NCI-H748 (cell line): ENCODE results near the gene UHRF2.
A peak's percentile ranks its signal among the peaks of the same experiment; 100 is the strongest.
"Not testable (repeated sequence)": the region's sequence is repeated elsewhere in the genome, so short reads cannot be mapped to it uniquely, and the experiment has no call there.

Source experiments
- DNase-seq: peaks from one replicate; lab custom pipeline; 2025; ENCODE audit not compliant: unreplicated experiment; lab: John Stamatoyannopoulos, UW

The UHRF2 gene

GRCh38 chr9:6484210-6484609 lies 71.2 kb downstream of the UHRF2 start:
- DNase-seq, result no peak

GRCh38 chr9:6488395-6488794 lies 75.4 kb downstream of the UHRF2 start:
- DNase-seq, result no peak

GRCh38 chr9:6489099-6489498 lies 76.1 kb downstream of the UHRF2 start:
- no peak for DNase-seq

- no peak for DNase-seq
These were observed 77.9 kb downstream of the UHRF2 start for GRCh38 chr9:6490863-6491262.

GRCh38 chr9:6495466-6495865 lies 82.5 kb downstream of the UHRF2 start:
- no peak for DNase-seq

- DNase-seq, result no peak
These were observed 86.0 kb downstream of the UHRF2 start for GRCh38 chr9:6498982-6499381.

- DNase-seq, result no peak
These were observed 88.7 kb downstream of the UHRF2 start for GRCh38 chr9:6501526-6502210.

GRCh38 chr9:6502399-6502798 lies 89.4 kb downstream of the UHRF2 start:
- no peak for DNase-seq

- no peak for DNase-seq
These were observed 93.6 kb downstream of the UHRF2 start for GRCh38 chr9:6506571-6506970.

GRCh38 chr9:6512085-6512657 lies 99.2 kb downstream of the UHRF2 start:
- no peak for DNase-seq

GRCh38 chr9:6522263-6522662 lies 109.3 kb downstream of the UHRF2 start:
- no peak for DNase-seq

GRCh38 chr9:6525326-6526045 lies 112.5 kb downstream of the UHRF2 start:
- no peak for DNase-seq

GRCh38 chr9:6535594-6535993 lies 122.6 kb downstream of the UHRF2 start:
- no peak for DNase-seq

GRCh38 chr9:6538666-6539071 lies 125.7 kb downstream of the UHRF2 start:
- no peak for DNase-seq

- DNase-seq, result not testable (repeated sequence)
These were observed 129.6 kb downstream of the UHRF2 start for GRCh38 chr9:6542617-6543016.

GRCh38 chr9:6543204-6543603 lies 130.2 kb downstream of the UHRF2 start:
- no peak for DNase-seq

- no peak for DNase-seq
These were observed 132.2 kb downstream of the UHRF2 start for GRCh38 chr9:6545017-6545691.

GRCh38 chr9:6549106-6549800 lies 136.3 kb downstream of the UHRF2 start:
- DNase-seq, result peak; percentile 97

- peak; percentile 78 for DNase-seq
These were observed 138.1 kb downstream of the UHRF2 start for GRCh38 chr9:6551136-6551535.

GRCh38 chr9:6552033-6552432 lies 139.0 kb downstream of the UHRF2 start:
- DNase-seq, result peak; percentile 90

GRCh38 chr9:6552498-6553121 lies 139.6 kb downstream of the UHRF2 start:
- peak; percentile 44 for DNase-seq
